ENCODE data around the gene ARHGAP40.
A peak's percentile ranks its signal among the peaks of the same experiment; 100 is the strongest.

Gene ARHGAP40

GRCh38 chr20:38604873-38605303 is 3.3 kb downstream of the ARHGAP40 start:
- Histone ChIP-seq H3K9me3 (ENCODE audit: control insufficient read depth, low read length) (no peaks in the 10 kb centered on the region), H3K23ac (ENCODE audit: low read length in 2 of 2) (no peak overlapping the region), H2AFZ (ENCODE audit: low read depth, low read length) (no peak overlapping the region), H3K9ac (ENCODE audit: low read length) (no peak overlapping the region), H3K27me3 (ENCODE audit: control insufficient read depth in 1 of 2, insufficient read depth in 1 of 2, low read length in 2 of 2) (peaks cover 0 to 82% of the 10 kb centered on the region in 2 experiments), H3K79me1 (replicated peaks; ENCODE audit: low read length, poor library complexity, severe bottlenecking) (no peaks in the 10 kb centered on the region), H3K4ac (ENCODE audit: low read depth in 1 of 2, low read length in 2 of 2) (no peak overlapping the region), H3K4me2 (ENCODE audit: low read length, poor library complexity, severe bottlenecking) (no peak overlapping the region), H3K36me3 (ENCODE audit: control insufficient read depth in 1 of 2, insufficient read depth in 2 of 2, low read depth in 1 of 2, low read length in 2 of 2) (no peaks in the 10 kb centered on the region), H2BK5ac (ENCODE audit: low read depth, low read length, poor library complexity, severe bottlenecking) (no peak overlapping the region), H3K4me1 (ENCODE audit: control insufficient read depth, insufficient read depth, low read depth, low read length) (peaks cover 18% of the 10 kb centered on the region), H4K91ac (ENCODE audit: low read length) (no peak overlapping the region), H3K18ac (ENCODE audit: low read depth in 1 of 2, low read length in 2 of 2) (no peak overlapping the region), H2BK120ac (ENCODE audit: low read depth, low read length) (no peak overlapping the region), H2BK12ac (ENCODE audit: low read length in 2 of 2) (no peak overlapping the region), H4K8ac (ENCODE audit: low read length) (no peak overlapping the region), H3K4me3 (ENCODE audit: insufficient read depth in 1 of 2, low read depth in 1 of 2, low read length in 2 of 2) (no peak overlapping the region), H3K14ac (ENCODE audit: low read length in 2 of 2) (no peak overlapping the region), H3K27ac (ENCODE audit: low read length, poor library complexity, severe bottlenecking) (peak overlapping the region; percentile 62), H2BK15ac (ENCODE audit: low read depth, poor library complexity, severe bottlenecking) (no peak overlapping the region), H2AK5ac (ENCODE audit: low read length, severe bottlenecking) (no peak overlapping the region)
- peak; percentile 56 for DNase-seq
- 29% methylated on average over 4 of the region's 4 CpGs for WGBS

GRCh38 chr20:38607351-38607750 is 5.7 kb downstream of the ARHGAP40 start:
- no peak overlapping the region for H3K9ac ChIP-seq (ENCODE audit: low read length)
- H3K14ac ChIP-seq (ENCODE audit: low read length in 2 of 2), result no peak overlapping the region
- H2AFZ ChIP-seq (ENCODE audit: low read depth, low read length), result no peak overlapping the region
- no peak overlapping the region for H4K8ac ChIP-seq (ENCODE audit: low read length)
- no peak for DNase-seq
- H2BK12ac ChIP-seq (ENCODE audit: low read length in 2 of 2), result no peak overlapping the region
- H3K9me3 ChIP-seq (ENCODE audit: control insufficient read depth, low read length), result no peaks in the 10 kb centered on the region
- no peak overlapping the region for H3K4me2 ChIP-seq (ENCODE audit: low read length, poor library complexity, severe bottlenecking)
- no peak overlapping the region for H3K23ac ChIP-seq (ENCODE audit: low read length in 2 of 2)
- 38% methylated on average over 12 of the region's 12 CpGs for WGBS
- no peak overlapping the region for H2BK15ac ChIP-seq (ENCODE audit: low read depth, poor library complexity, severe bottlenecking)
- H3K18ac ChIP-seq (ENCODE audit: low read depth in 1 of 2, low read length in 2 of 2), result no peak overlapping the region
- peaks cover 9% of the 10 kb centered on the region for H3K4me1 ChIP-seq (ENCODE audit: control insufficient read depth, insufficient read depth, low read depth, low read length)
- H3K4ac ChIP-seq (ENCODE audit: low read depth in 1 of 2, low read length in 2 of 2), result no peak overlapping the region
- peaks cover 0 to 60% of the 10 kb centered on the region in 2 experiments for H3K27me3 ChIP-seq (ENCODE audit: control insufficient read depth in 1 of 2, insufficient read depth in 1 of 2, low read length in 2 of 2)
- no peak overlapping the region for H2BK120ac ChIP-seq (ENCODE audit: low read depth, low read length)
- no peak overlapping the region for H2BK5ac ChIP-seq (ENCODE audit: low read depth, low read length, poor library complexity, severe bottlenecking)
- no peaks in the 10 kb centered on the region for H3K79me1 ChIP-seq (replicated peaks; ENCODE audit: low read length, poor library complexity, severe bottlenecking)
- H3K4me3 ChIP-seq (ENCODE audit: insufficient read depth in 1 of 2, low read depth in 1 of 2, low read length in 2 of 2), result peak overlapping the region in 1 of 2 experiments; percentile 3
- H3K27ac ChIP-seq (ENCODE audit: low read length, poor library complexity, severe bottlenecking), result no peak overlapping the region
- H4K91ac ChIP-seq (ENCODE audit: low read length), result no peak overlapping the region
- no peaks in the 10 kb centered on the region for H3K36me3 ChIP-seq (ENCODE audit: control insufficient read depth in 1 of 2, insufficient read depth in 2 of 2, low read depth in 1 of 2, low read length in 2 of 2)
- H2AK5ac ChIP-seq (ENCODE audit: low read length, severe bottlenecking), result peak overlapping the region; percentile 41

GRCh38 chr20:38608188-38608587 is 6.6 kb downstream of the ARHGAP40 start:
- Histone ChIP-seq H4K8ac (ENCODE audit: low read length) (no peak overlapping the region), H2BK5ac (ENCODE audit: low read depth, low read length, poor library complexity, severe bottlenecking) (no peak overlapping the region), H4K91ac (ENCODE audit: low read length) (no peak overlapping the region), H3K23ac (ENCODE audit: low read length in 2 of 2) (no peak overlapping the region), H3K18ac (ENCODE audit: low read depth in 1 of 2, low read length in 2 of 2) (no peak overlapping the region), H2AFZ (ENCODE audit: low read depth, low read length) (no peak overlapping the region), H3K14ac (ENCODE audit: low read length in 2 of 2) (no peak overlapping the region), H3K79me1 (replicated peaks; ENCODE audit: low read length, poor library complexity, severe bottlenecking) (no peaks in the 10 kb centered on the region), H3K9me3 (ENCODE audit: control insufficient read depth, low read length) (no peaks in the 10 kb centered on the region), H3K9ac (ENCODE audit: low read length) (no peak overlapping the region), H3K4ac (ENCODE audit: low read depth in 1 of 2, low read length in 2 of 2) (no peak overlapping the region), H3K27ac (ENCODE audit: low read length, poor library complexity, severe bottlenecking) (no peak overlapping the region), H3K27me3 (ENCODE audit: control insufficient read depth in 1 of 2, insufficient read depth in 1 of 2, low read length in 2 of 2) (peaks cover 0 to 61% of the 10 kb centered on the region in 2 experiments), H3K4me1 (ENCODE audit: control insufficient read depth, insufficient read depth, low read depth, low read length) (peaks cover 9% of the 10 kb centered on the region), H2BK15ac (ENCODE audit: low read depth, poor library complexity, severe bottlenecking) (no peak overlapping the region), H3K4me3 (ENCODE audit: insufficient read depth in 1 of 2, low read depth in 1 of 2, low read length in 2 of 2) (no peak overlapping the region), H3K4me2 (ENCODE audit: low read length, poor library complexity, severe bottlenecking) (no peak overlapping the region), H2AK5ac (ENCODE audit: low read length, severe bottlenecking) (peak overlapping the region; percentile 84), H2BK120ac (ENCODE audit: low read depth, low read length) (no peak overlapping the region), H3K36me3 (ENCODE audit: control insufficient read depth in 1 of 2, insufficient read depth in 2 of 2, low read depth in 1 of 2, low read length in 2 of 2) (no peaks in the 10 kb centered on the region), H2BK12ac (ENCODE audit: low read length in 2 of 2) (no peak overlapping the region)
- DNase-seq, result no peak
- 94% methylated on average over 3 of the region's 4 CpGs for WGBS

GRCh38 chr20:38609815-38610214 is 8.2 kb downstream of the ARHGAP40 start:
- no peak overlapping the region for H3K4me3 ChIP-seq (ENCODE audit: insufficient read depth in 1 of 2, low read depth in 1 of 2, low read length in 2 of 2)
- no peak overlapping the region for H3K14ac ChIP-seq (ENCODE audit: low read length in 2 of 2)
- peaks cover 9% of the 10 kb centered on the region for H3K4me1 ChIP-seq (ENCODE audit: control insufficient read depth, insufficient read depth, low read depth, low read length)
- no peak overlapping the region for H3K23ac ChIP-seq (ENCODE audit: low read length in 2 of 2)
- H3K9me3 ChIP-seq (ENCODE audit: control insufficient read depth, low read length), result no peaks in the 10 kb centered on the region
- no peak overlapping the region for H3K9ac ChIP-seq (ENCODE audit: low read length)
- no peak overlapping the region for H2BK15ac ChIP-seq (ENCODE audit: low read depth, poor library complexity, severe bottlenecking)
- no peak overlapping the region for H2BK120ac ChIP-seq (ENCODE audit: low read depth, low read length)
- no peak overlapping the region for H2BK5ac ChIP-seq (ENCODE audit: low read depth, low read length, poor library complexity, severe bottlenecking)
- H2AK5ac ChIP-seq (ENCODE audit: low read length, severe bottlenecking), result peak overlapping the region; percentile 21
- H2AFZ ChIP-seq (ENCODE audit: low read depth, low read length), result no peak overlapping the region
- H3K36me3 ChIP-seq (ENCODE audit: control insufficient read depth in 1 of 2, insufficient read depth in 2 of 2, low read depth in 1 of 2, low read length in 2 of 2), result no peaks in the 10 kb centered on the region
- no peak overlapping the region for H4K91ac ChIP-seq (ENCODE audit: low read length)
- H3K18ac ChIP-seq (ENCODE audit: low read depth in 1 of 2, low read length in 2 of 2), result no peak overlapping the region
- DNase-seq, result no peak
- H3K4ac ChIP-seq (ENCODE audit: low read depth in 1 of 2, low read length in 2 of 2), result no peak overlapping the region
- no peak overlapping the region for H3K4me2 ChIP-seq (ENCODE audit: low read length, poor library complexity, severe bottlenecking)
- no peak overlapping the region for H4K8ac ChIP-seq (ENCODE audit: low read length)
- H2BK12ac ChIP-seq (ENCODE audit: low read length in 2 of 2), result no peak overlapping the region
- peaks cover 0 to 66% of the 10 kb centered on the region in 2 experiments for H3K27me3 ChIP-seq (ENCODE audit: control insufficient read depth in 1 of 2, insufficient read depth in 1 of 2, low read length in 2 of 2)
- 86% methylated on average over 2 of the region's 4 CpGs for WGBS
- H3K27ac ChIP-seq (ENCODE audit: low read length, poor library complexity, severe bottlenecking), result no peak overlapping the region
- H3K79me1 ChIP-seq (replicated peaks; ENCODE audit: low read length, poor library complexity, severe bottlenecking), result no peaks in the 10 kb centered on the region
